Prostate gland (tissue), 2 donors: ENCODE measurements around the gene TNS4.

Source experiments
- CTCF ChIP-seq, 4 experiments: fragments of 200-600 bp in 2 of 4; fragments of 450-650 bp in 2 of 4; sonication (generic) in 2 of 4; IDR thresholded peaks; 1 replicate in 3 of 4; 2 replicates in 1 of 4; pipeline ENCODE4 v1.5.1; 2016 to 2019; ENCODE audit warnings: antibody characterized with exemption in 4 of 4, mild to moderate bottlenecking in 2 of 4, moderate library complexity in 2 of 4
- POLR2A ChIP-seq: fragments of 450-650 bp; IDR thresholded peaks from one replicate; pipeline ENCODE4 v1.6.1; 2016; ENCODE audit warnings: antibody characterized with exemption, mild to moderate bottlenecking

- TF ChIP-seq CTCF (IDR thresholded peaks at IDR 0.05) (no peak), POLR2A (no peak)
Observed at GRCh38 chr17:40460604-40460967, 40.8 kb downstream of the TNS4 start.
